Liver (tissue), 3 donors: ENCODE data around the gene RASA1.
"Not testable (repeated sequence)": the region's sequence is repeated elsewhere in the genome, so short reads cannot be mapped to it uniquely, and the experiment has no call there.

ENCODE experiments used
- EGR1 ChIP-seq, 2 donors: IDR thresholded peaks; 2 replicates each; pipeline ENCODE4 v1.6.1; 2016 to 2018; ENCODE audit warnings: antibody characterized with exemption in 2 of 2, low read depth in 2 of 2
- GABPA ChIP-seq, 2 donors: IDR thresholded peaks in 1 of 2; conservative IDR thresholded peaks in 1 of 2; 2 replicates each; pipeline ENCODE4 v1.6.1; 2016; ENCODE audit warnings: antibody characterized with exemption in 2 of 2, mild to moderate bottlenecking in 1 of 2, moderate library complexity in 1 of 2
- HNF4G ChIP-seq: IDR thresholded peaks from 2 replicates; pipeline ENCODE4 v1.6.1; 2016; ENCODE audit warnings: antibody characterized with exemption
- JUND ChIP-seq, 2 donors: IDR thresholded peaks; 2 replicates each; pipeline ENCODE4 v1.6.1; 2016; ENCODE audit warnings: antibody characterized with exemption in 2 of 2
- SP1 ChIP-seq: IDR thresholded peaks from 2 replicates; pipeline ENCODE4 v1.6.1; 2018; ENCODE audit warnings: antibody characterized with exemption, mild to moderate bottlenecking
- YY1 ChIP-seq: IDR thresholded peaks from 2 replicates; pipeline ENCODE4 v1.6.1; 2016; ENCODE audit warnings: antibody characterized with exemption, mild to moderate bottlenecking
- TF ChIP-seq, protein P1 (sequence below): fragments of 150-350 bp; IDR thresholded peaks from 2 replicates; pipeline ENCODE4 v1.5.1; 2017; ENCODE audit warnings: improper control_type of control experiment, low read depth, low read length; ENCODE audit not compliant: missing input control
- TF ChIP-seq, protein P2 (sequence below): IDR thresholded peaks from 2 replicates; pipeline ENCODE4 v1.6.1; 2016; ENCODE audit warnings: antibody characterized with exemption
- TF ChIP-seq, protein P3 (sequence below): IDR thresholded peaks from 2 replicates; pipeline ENCODE4 v1.6.1; 2016; ENCODE audit warnings: antibody characterized with exemption, mild to moderate bottlenecking
- TF ChIP-seq, protein P4 (sequence below): IDR thresholded peaks from 2 replicates; pipeline ENCODE4 v1.6.1; 2016; ENCODE audit warnings: antibody characterized with exemption
- TF ChIP-seq, protein P5 (sequence below): IDR thresholded peaks from 2 replicates; pipeline ENCODE4 v1.6.1; 2016; ENCODE audit warnings: antibody characterized with exemption
- donor health status: healthy.
- donor health status: healthy.

DNA sequence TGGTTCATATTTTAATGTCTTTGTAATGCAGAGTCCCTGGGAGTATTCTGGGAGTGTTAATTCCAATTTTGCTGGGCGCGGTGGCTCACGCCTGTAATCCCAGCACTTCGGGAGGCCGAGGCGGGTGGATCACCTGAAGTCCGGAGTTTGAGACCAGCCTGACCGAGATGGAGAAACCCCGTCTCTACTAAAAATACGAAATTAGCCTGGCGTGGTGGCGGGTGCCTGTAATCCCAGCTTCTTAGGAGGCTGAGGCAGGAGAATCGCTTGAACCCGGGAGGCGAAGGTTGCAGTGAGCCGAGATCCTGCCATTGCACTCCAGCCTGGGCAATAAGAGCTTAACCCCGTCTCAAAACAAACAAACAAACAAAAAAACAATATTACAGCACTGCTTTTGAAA is 3.2 kb downstream of the RASA1 start:
- TF ChIP-seq, protein P1, sequence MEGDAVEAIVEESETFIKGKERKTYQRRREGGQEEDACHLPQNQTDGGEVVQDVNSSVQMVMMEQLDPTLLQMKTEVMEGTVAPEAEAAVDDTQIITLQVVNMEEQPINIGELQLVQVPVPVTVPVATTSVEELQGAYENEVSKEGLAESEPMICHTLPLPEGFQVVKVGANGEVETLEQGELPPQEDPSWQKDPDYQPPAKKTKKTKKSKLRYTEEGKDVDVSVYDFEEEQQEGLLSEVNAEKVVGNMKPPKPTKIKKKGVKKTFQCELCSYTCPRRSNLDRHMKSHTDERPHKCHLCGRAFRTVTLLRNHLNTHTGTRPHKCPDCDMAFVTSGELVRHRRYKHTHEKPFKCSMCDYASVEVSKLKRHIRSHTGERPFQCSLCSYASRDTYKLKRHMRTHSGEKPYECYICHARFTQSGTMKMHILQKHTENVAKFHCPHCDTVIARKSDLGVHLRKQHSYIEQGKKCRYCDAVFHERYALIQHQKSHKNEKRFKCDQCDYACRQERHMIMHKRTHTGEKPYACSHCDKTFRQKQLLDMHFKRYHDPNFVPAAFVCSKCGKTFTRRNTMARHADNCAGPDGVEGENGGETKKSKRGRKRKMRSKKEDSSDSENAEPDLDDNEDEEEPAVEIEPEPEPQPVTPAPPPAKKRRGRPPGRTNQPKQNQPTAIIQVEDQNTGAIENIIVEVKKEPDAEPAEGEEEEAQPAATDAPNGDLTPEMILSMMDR, result not testable (repeated sequence)
- not testable (repeated sequence) for TF ChIP-seq EGR1 (IDR thresholded peaks at IDR 0.05; ENCODE audit: low read depth in 2 of 2); SP1; JUND (IDR thresholded peaks at IDR 0.05); YY1; GABPA (IDR thresholded peaks at IDR 0.05 in 1 of 2, conservative IDR thresholded peaks at IDR 0.05 in 1 of 2); HNF4G
- TF ChIP-seq, protein P2, sequence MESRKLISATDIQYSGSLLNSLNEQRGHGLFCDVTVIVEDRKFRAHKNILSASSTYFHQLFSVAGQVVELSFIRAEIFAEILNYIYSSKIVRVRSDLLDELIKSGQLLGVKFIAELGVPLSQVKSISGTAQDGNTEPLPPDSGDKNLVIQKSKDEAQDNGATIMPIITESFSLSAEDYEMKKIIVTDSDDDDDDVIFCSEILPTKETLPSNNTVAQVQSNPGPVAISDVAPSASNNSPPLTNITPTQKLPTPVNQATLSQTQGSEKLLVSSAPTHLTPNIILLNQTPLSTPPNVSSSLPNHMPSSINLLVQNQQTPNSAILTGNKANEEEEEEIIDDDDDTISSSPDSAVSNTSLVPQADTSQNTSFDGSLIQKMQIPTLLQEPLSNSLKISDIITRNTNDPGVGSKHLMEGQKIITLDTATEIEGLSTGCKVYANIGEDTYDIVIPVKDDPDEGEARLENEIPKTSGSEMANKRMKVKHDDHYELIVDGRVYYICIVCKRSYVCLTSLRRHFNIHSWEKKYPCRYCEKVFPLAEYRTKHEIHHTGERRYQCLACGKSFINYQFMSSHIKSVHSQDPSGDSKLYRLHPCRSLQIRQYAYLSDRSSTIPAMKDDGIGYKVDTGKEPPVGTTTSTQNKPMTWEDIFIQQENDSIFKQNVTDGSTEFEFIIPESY, result not testable (repeated sequence)
- TF ChIP-seq, protein P3, sequence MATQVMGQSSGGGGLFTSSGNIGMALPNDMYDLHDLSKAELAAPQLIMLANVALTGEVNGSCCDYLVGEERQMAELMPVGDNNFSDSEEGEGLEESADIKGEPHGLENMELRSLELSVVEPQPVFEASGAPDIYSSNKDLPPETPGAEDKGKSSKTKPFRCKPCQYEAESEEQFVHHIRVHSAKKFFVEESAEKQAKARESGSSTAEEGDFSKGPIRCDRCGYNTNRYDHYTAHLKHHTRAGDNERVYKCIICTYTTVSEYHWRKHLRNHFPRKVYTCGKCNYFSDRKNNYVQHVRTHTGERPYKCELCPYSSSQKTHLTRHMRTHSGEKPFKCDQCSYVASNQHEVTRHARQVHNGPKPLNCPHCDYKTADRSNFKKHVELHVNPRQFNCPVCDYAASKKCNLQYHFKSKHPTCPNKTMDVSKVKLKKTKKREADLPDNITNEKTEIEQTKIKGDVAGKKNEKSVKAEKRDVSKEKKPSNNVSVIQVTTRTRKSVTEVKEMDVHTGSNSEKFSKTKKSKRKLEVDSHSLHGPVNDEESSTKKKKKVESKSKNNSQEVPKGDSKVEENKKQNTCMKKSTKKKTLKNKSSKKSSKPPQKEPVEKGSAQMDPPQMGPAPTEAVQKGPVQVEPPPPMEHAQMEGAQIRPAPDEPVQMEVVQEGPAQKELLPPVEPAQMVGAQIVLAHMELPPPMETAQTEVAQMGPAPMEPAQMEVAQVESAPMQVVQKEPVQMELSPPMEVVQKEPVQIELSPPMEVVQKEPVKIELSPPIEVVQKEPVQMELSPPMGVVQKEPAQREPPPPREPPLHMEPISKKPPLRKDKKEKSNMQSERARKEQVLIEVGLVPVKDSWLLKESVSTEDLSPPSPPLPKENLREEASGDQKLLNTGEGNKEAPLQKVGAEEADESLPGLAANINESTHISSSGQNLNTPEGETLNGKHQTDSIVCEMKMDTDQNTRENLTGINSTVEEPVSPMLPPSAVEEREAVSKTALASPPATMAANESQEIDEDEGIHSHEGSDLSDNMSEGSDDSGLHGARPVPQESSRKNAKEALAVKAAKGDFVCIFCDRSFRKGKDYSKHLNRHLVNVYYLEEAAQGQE, result not testable (repeated sequence)
- TF ChIP-seq, protein P4, sequence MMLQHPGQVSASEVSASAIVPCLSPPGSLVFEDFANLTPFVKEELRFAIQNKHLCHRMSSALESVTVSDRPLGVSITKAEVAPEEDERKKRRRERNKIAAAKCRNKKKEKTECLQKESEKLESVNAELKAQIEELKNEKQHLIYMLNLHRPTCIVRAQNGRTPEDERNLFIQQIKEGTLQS, result not testable (repeated sequence)
- TF ChIP-seq, protein P5, sequence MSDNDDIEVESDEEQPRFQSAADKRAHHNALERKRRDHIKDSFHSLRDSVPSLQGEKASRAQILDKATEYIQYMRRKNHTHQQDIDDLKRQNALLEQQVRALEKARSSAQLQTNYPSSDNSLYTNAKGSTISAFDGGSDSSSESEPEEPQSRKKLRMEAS, result not testable (repeated sequence)
